HEK293 (cell line): ENCODE measurements around the gene PDHX.

Experiments used
- CTCF ChIA-PET: fragments of 350-600 bp; formaldehyde crosslinking; extraction: SDS; loops from one replicate; lab custom pipeline; 2021; ENCODE audit warnings: antibody characterized with exemption; lab: Yijun Ruan, JAX
- POLR2A ChIA-PET: fragments of 300-600 bp; formaldehyde crosslinking; extraction: SDS; loops from one replicate; lab custom pipeline; 2020; ENCODE audit warnings: antibody characterized with exemption, inconsistent platforms; lab: Yijun Ruan, JAX
- H3K27ac ChIP-seq: fragments of 200-500 bp; sonication (Bioruptor generic); 2 replicates; pipeline ENCODE4 v1.5.1; 2014; ENCODE audit warnings: low read depth, low read length, control low read depth, inconsistent platforms; ENCODE audit errors: extremely low read depth
- H3K36me3 ChIP-seq, 2 experiments: fragments of 200-500 bp in 1 of 2; sonication (Bioruptor generic) in 1 of 2; 1 replicate in 1 of 2; 2 replicates in 1 of 2; pipeline ENCODE4 v1.5.1; 2014 to 2017; ENCODE audit warnings: inconsistent platforms in 2 of 2, low read length in 2 of 2; ENCODE audit not compliant: control insufficient read depth in 2 of 2, insufficient read depth in 1 of 2
- H3K4me1 ChIP-seq: fragments of 200-500 bp; sonication (Bioruptor generic); 2 replicates; pipeline ENCODE4 v1.5.1; 2014; ENCODE audit warnings: mild to moderate bottlenecking, low read length, inconsistent platforms; ENCODE audit not compliant: control insufficient read depth, insufficient read depth
- H3K4me3 ChIP-seq: 2 replicates; pipeline ENCODE4 v1.5.1; 2011; ENCODE audit warnings: low read depth, mild to moderate bottlenecking, control low read depth, low read length, moderate library complexity
- H3K9me3 ChIP-seq: fragments of 200-500 bp; sonication (Bioruptor generic); 2 replicates; pipeline ENCODE4 v1.5.1; 2014; ENCODE audit warnings: low read depth, low read length, inconsistent platforms; ENCODE audit not compliant: control insufficient read depth, insufficient read depth
- HOXC10 ChIP-seq: sonication (generic); formaldehyde crosslinking; IDR thresholded peaks from 2 replicates; pipeline ENCODE4 v1.8.1; 2023; ENCODE audit warnings: mild to moderate bottlenecking, missing genetic modification reagents
- KLF16 ChIP-seq: fragments of 450-650 bp; formaldehyde crosslinking; IDR thresholded peaks from 2 replicates; pipeline ENCODE4 v1.5.1; 2017; ENCODE audit warnings: missing biosample characterization, missing genetic modification characterization
- MYNN ChIP-seq: fragments of 450-650 bp; formaldehyde crosslinking; IDR thresholded peaks from 2 replicates; pipeline ENCODE4 v1.5.1; 2016; ENCODE audit warnings: missing biosample characterization, missing genetic modification characterization, borderline replicate concordance
- SP3 ChIP-seq: fragments of 450-650 bp; formaldehyde crosslinking; IDR thresholded peaks from 2 replicates; pipeline ENCODE4 v1.5.1; 2016; ENCODE audit warnings: missing biosample characterization, missing genetic modification characterization
- TSHZ1 ChIP-seq: fragments of 450-650 bp; formaldehyde crosslinking; IDR thresholded peaks from 2 replicates; pipeline ENCODE4 v1.5.1; 2016; ENCODE audit warnings: missing biosample characterization, missing genetic modification characterization, borderline replicate concordance
- WT1 ChIP-seq: fragments of 450-650 bp; formaldehyde crosslinking; IDR thresholded peaks from 2 replicates; pipeline ENCODE4 v1.5.1; 2016; ENCODE audit warnings: missing biosample characterization, missing genetic modification characterization
- ZBTB44 ChIP-seq: fragments of 450-650 bp; IDR thresholded peaks from 2 replicates; pipeline ENCODE4 v1.5.1; 2018; ENCODE audit warnings: missing biosample characterization, mild to moderate bottlenecking, missing genetic modification characterization
- ZNF140 ChIP-seq: fragments of 450-650 bp; formaldehyde crosslinking; IDR thresholded peaks from 2 replicates; pipeline ENCODE4 v1.5.1; 2016; ENCODE audit warnings: missing biosample characterization, missing genetic modification characterization
- ZNF211 ChIP-seq: fragments of 450-650 bp; formaldehyde crosslinking; IDR thresholded peaks from 2 replicates; pipeline ENCODE4 v1.5.1; 2016; ENCODE audit warnings: low read depth, missing biosample characterization, missing genetic modification characterization
- ZNF23 ChIP-seq: fragments of 450-650 bp; formaldehyde crosslinking; IDR thresholded peaks from 2 replicates; pipeline ENCODE4 v1.5.1; 2016; ENCODE audit warnings: missing biosample characterization, missing genetic modification characterization, borderline replicate concordance
- ZNF341 ChIP-seq: fragments of 450-650 bp; formaldehyde crosslinking; IDR thresholded peaks from 2 replicates; pipeline ENCODE4; 2016; ENCODE audit warnings: low read depth, missing biosample characterization, missing genetic modification characterization
- ZNF394 ChIP-seq: fragments of 450-650 bp; formaldehyde crosslinking; IDR thresholded peaks from 2 replicates; pipeline ENCODE4 v1.5.1; 2016; ENCODE audit warnings: missing biosample characterization, missing genetic modification characterization, mild to moderate bottlenecking, moderate library complexity, borderline replicate concordance
- ZNF513 ChIP-seq: fragments of 450-650 bp; IDR thresholded peaks from 2 replicates; pipeline ENCODE4 v1.5.1; 2018; ENCODE audit warnings: missing biosample characterization, missing genetic modification characterization
- ZNF514 ChIP-seq: fragments of 450-650 bp; formaldehyde crosslinking; IDR thresholded peaks from 2 replicates; pipeline ENCODE4 v1.5.1; 2016; ENCODE audit warnings: missing biosample characterization, missing genetic modification characterization
- ZNF549 ChIP-seq: fragments of 450-650 bp; IDR thresholded peaks from 2 replicates; pipeline ENCODE4 v1.5.1; 2018; ENCODE audit warnings: missing biosample characterization, missing genetic modification characterization, mild to moderate bottlenecking, inconsistent platforms, moderate library complexity
- ZNF791 ChIP-seq: fragments of 450-650 bp; formaldehyde crosslinking; IDR thresholded peaks from 2 replicates; pipeline ENCODE4 v1.5.1; 2016; ENCODE audit warnings: missing biosample characterization, missing genetic modification characterization
- ZNF843 ChIP-seq: fragments of 450-650 bp; formaldehyde crosslinking; IDR thresholded peaks from 2 replicates; pipeline ENCODE4 v1.5.1; 2016; ENCODE audit warnings: missing biosample characterization, missing genetic modification characterization
- ZSCAN4 ChIP-seq: fragments of 450-650 bp; formaldehyde crosslinking; IDR thresholded peaks from 2 replicates; pipeline ENCODE4 v1.5.1; 2017; ENCODE audit warnings: missing biosample characterization, missing genetic modification characterization
- TF ChIP-seq, protein P1 (sequence below): fragments of 450-650 bp; formaldehyde crosslinking; IDR thresholded peaks from 2 replicates; pipeline ENCODE4 v1.5.1; 2016; ENCODE audit warnings: missing biosample characterization, missing genetic modification characterization

PDHX gene

GRCh38 chr11:35031346-35031745, 114.9 kb downstream of the PDHX start:
- ChIA-PET CTCF (interaction anchor here (0.6 to 0.8 kb wide), 3 partner anchors 12 to 791 kb away, joined by 3 to 4 read pairs (median 3); no protein-coding TSS in a partner anchor), POLR2A (interaction anchor here (1.0 kb wide), 1 partner anchor 86 kb away, joined by 3 read pairs; no protein-coding TSS in a partner anchor)

More at GRCh38 chr11:35031346-35031745, 114.9 kb downstream of the PDHX start:
- Histone ChIP-seq H3K27ac (no peak overlapping the region), H3K36me3 (no peaks in the 10 kb centered on the region), H3K4me1 (no peaks in the 10 kb centered on the region), H3K9me3 (no peaks in the 10 kb centered on the region), H3K4me3 (no peak overlapping the region)
- TF ChIP-seq ZBTB44 (tag by site-specific recombination) (no peak), ZNF791 (tag by site-specific recombination) (no peak), HOXC10 (no peak), ZNF140 (tag by site-specific recombination) (no peak), ZNF843 (no peak), ZNF341 (tag by site-specific recombination) (no peak), ZNF23 (tag by site-specific recombination) (no peak), WT1 (tag by site-specific recombination) (no peak), ZNF514 (no peak), TSHZ1 (tag by site-specific recombination) (no peak), ZNF549 (tag by site-specific recombination) (no peak), KLF16 (tag by site-specific recombination) (no peak), SP3 (tag by site-specific recombination) (no peak), ZNF394 (tag by site-specific recombination) (no peak), ZSCAN4 (tag by site-specific recombination) (no peak), ZNF211 (tag by site-specific recombination) (no peak), MYNN (no peak), ZNF513 (no peak)
- TF ChIP-seq, protein P1, sequence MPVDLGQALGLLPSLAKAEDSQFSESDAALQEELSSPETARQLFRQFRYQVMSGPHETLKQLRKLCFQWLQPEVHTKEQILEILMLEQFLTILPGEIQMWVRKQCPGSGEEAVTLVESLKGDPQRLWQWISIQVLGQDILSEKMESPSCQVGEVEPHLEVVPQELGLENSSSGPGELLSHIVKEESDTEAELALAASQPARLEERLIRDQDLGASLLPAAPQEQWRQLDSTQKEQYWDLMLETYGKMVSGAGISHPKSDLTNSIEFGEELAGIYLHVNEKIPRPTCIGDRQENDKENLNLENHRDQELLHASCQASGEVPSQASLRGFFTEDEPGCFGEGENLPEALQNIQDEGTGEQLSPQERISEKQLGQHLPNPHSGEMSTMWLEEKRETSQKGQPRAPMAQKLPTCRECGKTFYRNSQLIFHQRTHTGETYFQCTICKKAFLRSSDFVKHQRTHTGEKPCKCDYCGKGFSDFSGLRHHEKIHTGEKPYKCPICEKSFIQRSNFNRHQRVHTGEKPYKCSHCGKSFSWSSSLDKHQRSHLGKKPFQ (tag by site-specific recombination) = no peak
- TF ChIP-seq, all 188 proteins: peak for 0
